HepG2 (cell line): ENCODE data around the gene MAPK11. TPM values are rescaled to one million over a fixed set of nuclear protein-coding genes. Genes with fewer than 3 reads are reported as not detected.
A peak's percentile ranks its signal among the peaks of the same experiment; 100 is the strongest.

Experiments used
- CBFB ChIP-seq: sonication (generic); formaldehyde crosslinking; IDR thresholded peaks from 2 replicates; pipeline ENCODE4 v1.4.0; 2020; ENCODE audit warnings: missing genetic modification reagents
- CENPT ChIP-seq: sonication (generic); formaldehyde crosslinking; IDR thresholded peaks from 2 replicates; pipeline ENCODE4 v1.8.0; 2022; ENCODE audit warnings: low read depth, mild to moderate bottlenecking, moderate library complexity, missing genetic modification reagents
- DPF2 ChIP-seq: sonication (generic); formaldehyde crosslinking; IDR thresholded peaks from 2 replicates; pipeline ENCODE4 v1.4.0; 2020; ENCODE audit warnings: mild to moderate bottlenecking, low read depth, missing genetic modification reagents, borderline replicate concordance
- ELF4 ChIP-seq: sonication (generic); formaldehyde crosslinking; IDR thresholded peaks from 2 replicates; pipeline ENCODE4 v1.5.0; 2020; ENCODE audit warnings: missing genetic modification reagents, mild to moderate bottlenecking, moderate library complexity, borderline replicate concordance
- FOSL2 ChIP-seq: sonication (generic); formaldehyde crosslinking; IDR thresholded peaks from 2 replicates; pipeline ENCODE4 v1.4.0; 2020; ENCODE audit warnings: missing genetic modification reagents
- FOXA1 ChIP-seq, 2 experiments: fragments of 450-650 bp in 1 of 2; sonication (generic) in 1 of 2; formaldehyde crosslinking in 1 of 2; IDR thresholded peaks; 2 replicates each; pipeline versions ENCODE4 v1.4.0 to v1.6.1; 2016 to 2020; ENCODE audit warnings: missing genetic modification reagents in 1 of 2
- GABPB1 ChIP-seq: IDR thresholded peaks from 2 replicates; pipeline ENCODE4 v1.6.1; 2016; ENCODE audit warnings: mild to moderate bottlenecking, missing genetic modification reagents, moderate library complexity, missing compliant biosample characterization
- HOXA9 ChIP-seq: sonication (generic); formaldehyde crosslinking; IDR thresholded peaks from 2 replicates; pipeline ENCODE4 v1.8.1; 2022; ENCODE audit warnings: missing genetic modification reagents, mild to moderate bottlenecking, moderate library complexity, borderline replicate concordance
- IRF2 ChIP-seq: IDR thresholded peaks from 2 replicates; pipeline ENCODE4 v1.6.1; 2018; ENCODE audit warnings: missing genetic modification reagents, missing compliant biosample characterization
- MED8 ChIP-seq: sonication (generic); formaldehyde crosslinking; IDR thresholded peaks from 2 replicates; pipeline ENCODE4 v1.8.1; 2023; ENCODE audit warnings: mild to moderate bottlenecking, missing genetic modification reagents; ENCODE audit not compliant: insufficient replicate concordance
- SALL2 ChIP-seq: sonication (generic); formaldehyde crosslinking; IDR thresholded peaks from 2 replicates; pipeline ENCODE4 v1.8.1; 2023; ENCODE audit warnings: mild to moderate bottlenecking, missing genetic modification reagents, inconsistent platforms
- SMAD3 ChIP-seq: sonication (generic); formaldehyde crosslinking; IDR thresholded peaks from 2 replicates; pipeline ENCODE4 v1.4.0; 2020; ENCODE audit warnings: missing genetic modification reagents
- SOX6 ChIP-seq, 2 experiments: fragments of 450-650 bp in 1 of 2; sonication (generic) in 1 of 2; formaldehyde crosslinking in 1 of 2; IDR thresholded peaks; 2 replicates each; pipeline versions ENCODE4 v1.4.0 to v1.6.1; 2017 to 2020; ENCODE audit warnings: antibody characterized with exemption in 1 of 2, mild to moderate bottlenecking in 1 of 2, missing genetic modification reagents in 1 of 2
- SPEN ChIP-seq: sonication (generic); formaldehyde crosslinking; IDR thresholded peaks from 2 replicates; pipeline ENCODE4 v1.5.1; 2020; ENCODE audit warnings: low read depth, mild to moderate bottlenecking, missing genetic modification reagents
- ZBTB38 ChIP-seq: sonication (generic); formaldehyde crosslinking; IDR thresholded peaks from 2 replicates; pipeline ENCODE4 v1.5.1; 2020; ENCODE audit warnings: mild to moderate bottlenecking, missing genetic modification reagents
- ZNF292 ChIP-seq: sonication (generic); formaldehyde crosslinking; IDR thresholded peaks from 2 replicates; pipeline ENCODE4 v1.8.1; 2022; ENCODE audit warnings: mild to moderate bottlenecking, low read depth, missing genetic modification reagents, borderline replicate concordance
- ZNF333 ChIP-seq: sonication (generic); formaldehyde crosslinking; IDR thresholded peaks from 2 replicates; pipeline ENCODE4 v1.4.0; 2020; ENCODE audit warnings: mild to moderate bottlenecking, missing genetic modification reagents, borderline replicate concordance
- ZNF350 ChIP-seq: sonication (generic); formaldehyde crosslinking; IDR thresholded peaks from 2 replicates; pipeline ENCODE4 v1.4.0; 2020; ENCODE audit warnings: mild to moderate bottlenecking, low read depth, missing genetic modification reagents, borderline replicate concordance
- ZNF546 ChIP-seq: sonication (generic); formaldehyde crosslinking; conservative IDR thresholded peaks from 2 replicates; pipeline ENCODE4 v1.8.1; 2023; ENCODE audit warnings: mild to moderate bottlenecking, missing genetic modification reagents
- ZNF652 ChIP-seq: IDR thresholded peaks from 2 replicates; pipeline ENCODE4 v1.6.1; 2016; ENCODE audit warnings: low read depth, borderline replicate concordance
- ZNF788 ChIP-seq: sonication (generic); formaldehyde crosslinking; IDR thresholded peaks from 2 replicates; pipeline ENCODE4 v1.5.0; 2020; ENCODE audit warnings: mild to moderate bottlenecking, missing genetic modification reagents, borderline replicate concordance
- polyA plus RNA-seq, 8 experiments: library from polyadenylated mRNA; depleted of rRNA in 3 of 8; stranded (reverse) in 7 of 8; unstranded in 1 of 8; fragments of >200 nt; fragmentation: Illumina TruSeq in 4 of 8; extraction: Trizol in 4 of 8; gene quantifications; 2 replicates each; pipeline versions ENCODE4 v1.2.1 to v1.2.3, GENCODE V29; 2011 to 2016; ENCODE audit warnings: low read depth in 4 of 8, missing spikeins in 1 of 8, mixed read lengths in 1 of 8; ENCODE audit not compliant: insufficient read depth in 1 of 8
- total RNA-seq, 5 experiments: library from RNA; depleted of rRNA; stranded (reverse); fragments of >200 nt; fragmentation: Illumina TruSeq; extraction: Trizol; gene quantifications; 2 replicates each; pipeline ENCODE4 v1.2.3, GENCODE V29; 2016; ENCODE audit warnings: low read depth in 1 of 5
- TF ChIP-seq, protein P1 (sequence below): sonication (generic); formaldehyde crosslinking; IDR thresholded peaks from 2 replicates; pipeline ENCODE4 v1.5.1; 2020; ENCODE audit warnings: mild to moderate bottlenecking, missing genetic modification reagents, moderate library complexity
- TF ChIP-seq, protein P2 (sequence below): sonication (generic); formaldehyde crosslinking; IDR thresholded peaks from 2 replicates; pipeline ENCODE4 v1.8.0; 2022; ENCODE audit warnings: low read depth, missing genetic modification reagents

Gene MAPK11
- total and polyA plus RNA-seq, 2 of the 13 experiments (the other 11 are each of a cell fraction or from before 2014, with no cell fraction given), result 0.15 to 0.17 TPM

DNA sequence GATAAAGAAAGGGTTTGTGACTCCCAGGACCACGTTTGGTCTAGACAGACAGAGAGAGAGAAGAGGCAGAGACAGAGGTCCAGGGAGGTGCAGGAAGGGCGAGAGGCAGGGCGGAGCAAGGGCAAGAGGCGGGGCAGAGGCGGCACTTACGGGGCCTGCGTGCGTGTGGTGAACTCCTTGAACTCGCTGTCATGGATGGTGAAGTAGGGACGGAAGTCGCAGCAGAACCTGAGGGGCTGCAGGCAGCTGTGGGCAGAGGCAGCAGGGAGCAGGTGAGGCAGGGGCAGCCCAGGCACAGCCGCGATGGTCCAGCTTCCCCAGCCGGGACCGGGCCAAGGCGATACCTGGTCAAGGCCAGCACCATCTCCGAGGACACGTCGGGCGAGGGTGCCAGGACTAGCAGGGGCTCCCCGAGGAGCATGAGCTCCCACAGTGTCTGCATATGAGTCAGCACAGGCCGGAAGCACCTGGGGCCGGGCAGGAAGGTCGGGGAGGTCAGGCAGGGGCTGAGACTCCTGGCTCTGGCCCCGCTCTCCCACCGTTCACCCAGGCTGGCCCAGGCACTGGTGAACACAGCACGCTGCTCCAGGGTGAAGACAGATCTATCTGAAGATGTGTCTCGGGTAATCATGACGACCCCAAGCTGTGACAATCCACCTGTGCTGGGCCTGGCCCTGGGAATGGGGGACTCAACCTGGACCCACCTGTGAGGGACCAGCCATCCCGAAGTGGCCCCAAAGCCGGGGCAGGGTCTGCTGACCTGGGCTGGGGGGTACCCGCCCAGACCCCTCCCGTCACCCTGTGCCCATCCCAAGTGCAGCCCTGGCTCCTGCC is 44.5 kb upstream of the MAPK11 start (continued):
- TF ChIP-seq SOX6 (IDR thresholded peaks at IDR 0.05) (no peak), SOX6 (CRISPR knock-in tag; IDR thresholded peaks at IDR 0.05) (peak; percentile 30; the same call in 1 of the 2 replicates), CENPT (CRISPR knock-in tag) (no peak), MED8 (peak; percentile 18), ZNF788 (CRISPR knock-in tag) (peak; percentile 41; the same call in 1 of the 2 replicates), ZNF292 (CRISPR knock-in tag) (0 out of 2 replicates have a peak, but pooled peaks have one; percentile 24), ZNF333 (CRISPR knock-in tag) (peak; percentile 47; the same call in 1 of the 2 replicates), ZBTB38 (CRISPR knock-in tag) (peak; percentile 80), ZNF350 (0 out of 2 replicates have a peak, but pooled peaks have one; percentile 26), ZNF546 (0 out of 2 replicates have a peak, but pooled peaks have one; percentile 30), DPF2 (CRISPR knock-in tag) (0 out of 2 replicates have a peak, but pooled peaks have one; percentile 35), FOXA1 (IDR thresholded peaks at IDR 0.05) (no peak), FOXA1 (CRISPR knock-in tag; IDR thresholded peaks at IDR 0.05) (peak; percentile 53), SMAD3 (CRISPR knock-in tag) (no peak), FOSL2 (peak; percentile 59), ZNF652 (CRISPR knock-in tag) (no peak), HOXA9 (CRISPR knock-in tag) (no peak), SPEN (CRISPR knock-in tag) (0 out of 2 replicates have a peak, but pooled peaks have one; percentile 44), IRF2 (CRISPR knock-in tag) (peak; percentile 50; the same call in 1 of the 2 replicates), GABPB1 (CRISPR knock-in tag) (peak; percentile 65; the same call in 1 of the 2 replicates), CBFB (no peak), ELF4 (CRISPR knock-in tag) (no peak), SALL2 (CRISPR knock-in tag) (no peak)
- TF ChIP-seq, protein P1, sequence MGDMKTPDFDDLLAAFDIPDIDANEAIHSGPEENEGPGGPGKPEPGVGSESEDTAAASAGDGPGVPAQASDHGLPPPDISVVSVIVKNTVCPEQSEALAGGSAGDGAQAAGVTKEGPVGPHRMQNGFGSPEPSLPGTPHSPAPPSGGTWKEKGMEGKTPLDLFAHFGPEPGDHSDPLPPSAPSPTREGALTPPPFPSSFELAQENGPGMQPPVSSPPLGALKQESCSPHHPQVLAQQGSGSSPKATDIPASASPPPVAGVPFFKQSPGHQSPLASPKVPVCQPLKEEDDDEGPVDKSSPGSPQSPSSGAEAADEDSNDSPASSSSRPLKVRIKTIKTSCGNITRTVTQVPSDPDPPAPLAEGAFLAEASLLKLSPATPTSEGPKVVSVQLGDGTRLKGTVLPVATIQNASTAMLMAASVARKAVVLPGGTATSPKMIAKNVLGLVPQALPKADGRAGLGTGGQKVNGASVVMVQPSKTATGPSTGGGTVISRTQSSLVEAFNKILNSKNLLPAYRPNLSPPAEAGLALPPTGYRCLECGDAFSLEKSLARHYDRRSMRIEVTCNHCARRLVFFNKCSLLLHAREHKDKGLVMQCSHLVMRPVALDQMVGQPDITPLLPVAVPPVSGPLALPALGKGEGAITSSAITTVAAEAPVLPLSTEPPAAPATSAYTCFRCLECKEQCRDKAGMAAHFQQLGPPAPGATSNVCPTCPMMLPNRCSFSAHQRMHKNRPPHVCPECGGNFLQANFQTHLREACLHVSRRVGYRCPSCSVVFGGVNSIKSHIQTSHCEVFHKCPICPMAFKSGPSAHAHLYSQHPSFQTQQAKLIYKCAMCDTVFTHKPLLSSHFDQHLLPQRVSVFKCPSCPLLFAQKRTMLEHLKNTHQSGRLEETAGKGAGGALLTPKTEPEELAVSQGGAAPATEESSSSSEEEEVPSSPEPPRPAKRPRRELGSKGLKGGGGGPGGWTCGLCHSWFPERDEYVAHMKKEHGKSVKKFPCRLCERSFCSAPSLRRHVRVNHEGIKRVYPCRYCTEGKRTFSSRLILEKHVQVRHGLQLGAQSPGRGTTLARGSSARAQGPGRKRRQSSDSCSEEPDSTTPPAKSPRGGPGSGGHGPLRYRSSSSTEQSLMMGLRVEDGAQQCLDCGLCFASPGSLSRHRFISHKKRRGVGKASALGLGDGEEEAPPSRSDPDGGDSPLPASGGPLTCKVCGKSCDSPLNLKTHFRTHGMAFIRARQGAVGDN (CRISPR knock-in tag), result peak; percentile 88
- TF ChIP-seq, protein P2, sequence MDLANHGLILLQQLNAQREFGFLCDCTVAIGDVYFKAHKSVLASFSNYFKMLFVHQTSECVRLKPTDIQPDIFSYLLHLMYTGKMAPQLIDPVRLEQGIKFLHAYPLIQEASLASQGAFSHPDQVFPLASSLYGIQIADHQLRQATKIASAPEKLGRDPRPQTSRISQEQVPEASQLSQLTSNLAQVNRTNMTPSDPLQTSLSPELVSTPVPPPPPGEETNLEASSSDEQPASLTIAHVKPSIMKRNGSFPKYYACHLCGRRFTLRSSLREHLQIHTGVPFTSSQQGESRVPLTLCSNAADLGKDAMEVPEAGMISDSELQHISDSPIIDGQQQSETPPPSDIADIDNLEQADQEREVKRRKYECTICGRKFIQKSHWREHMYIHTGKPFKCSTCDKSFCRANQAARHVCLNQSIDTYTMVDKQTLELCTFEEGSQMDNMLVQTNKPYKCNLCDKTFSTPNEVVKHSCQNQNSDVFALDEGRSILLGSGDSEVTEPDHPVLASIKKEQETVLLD, result no peak
